Transverse colon (tissue), 4 donors: ENCODE results near the gene NABP1.

Experiments
- EP300 ChIP-seq: sonication (generic); formaldehyde crosslinking; IDR thresholded peaks from one replicate; pipeline ENCODE4 v1.6.1; 2017; ENCODE audit warnings: antibody characterized with exemption, low read depth
- POLR2AphosphoS5 ChIP-seq, 3 donors: sonication (generic); formaldehyde crosslinking; IDR thresholded peaks; one replicate each; pipeline ENCODE4 v1.6.1; 2016; ENCODE audit warnings: antibody characterized with exemption in 3 of 3
- TF ChIP-seq, protein P1 (sequence below), 5 experiments: fragments of 200-600 bp in 3 of 5; fragments of 450-650 bp in 2 of 5; sonication (generic) in 3 of 5; IDR thresholded peaks; 1 replicate in 2 of 5; 2 replicates in 3 of 5; pipeline ENCODE4 v1.5.1; 2016 to 2017; ENCODE audit warnings: antibody characterized with exemption in 5 of 5, inconsistent platforms in 3 of 5, mild to moderate bottlenecking in 2 of 5, moderate library complexity in 1 of 5

DNA sequence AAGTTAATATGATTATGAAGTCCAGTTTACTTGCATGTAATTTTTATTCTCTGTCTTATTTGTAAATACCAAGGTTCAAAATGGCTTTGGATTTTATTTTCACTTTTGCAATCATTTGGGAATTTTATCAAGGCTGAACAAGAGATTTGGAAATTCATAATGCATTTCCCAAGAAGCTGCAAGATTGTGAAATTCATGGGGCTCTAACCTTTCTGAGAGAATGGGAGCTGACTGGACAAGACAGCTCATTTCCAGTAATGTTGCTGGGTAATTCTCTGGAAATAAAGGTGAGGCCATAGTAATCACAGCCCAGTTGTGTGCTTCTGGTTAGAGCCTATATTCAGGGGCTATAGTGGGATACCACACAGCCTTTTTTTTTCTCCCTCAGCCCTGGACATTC lies 21.5 kb upstream of the NABP1 start:
- TF ChIP-seq, protein P1, sequence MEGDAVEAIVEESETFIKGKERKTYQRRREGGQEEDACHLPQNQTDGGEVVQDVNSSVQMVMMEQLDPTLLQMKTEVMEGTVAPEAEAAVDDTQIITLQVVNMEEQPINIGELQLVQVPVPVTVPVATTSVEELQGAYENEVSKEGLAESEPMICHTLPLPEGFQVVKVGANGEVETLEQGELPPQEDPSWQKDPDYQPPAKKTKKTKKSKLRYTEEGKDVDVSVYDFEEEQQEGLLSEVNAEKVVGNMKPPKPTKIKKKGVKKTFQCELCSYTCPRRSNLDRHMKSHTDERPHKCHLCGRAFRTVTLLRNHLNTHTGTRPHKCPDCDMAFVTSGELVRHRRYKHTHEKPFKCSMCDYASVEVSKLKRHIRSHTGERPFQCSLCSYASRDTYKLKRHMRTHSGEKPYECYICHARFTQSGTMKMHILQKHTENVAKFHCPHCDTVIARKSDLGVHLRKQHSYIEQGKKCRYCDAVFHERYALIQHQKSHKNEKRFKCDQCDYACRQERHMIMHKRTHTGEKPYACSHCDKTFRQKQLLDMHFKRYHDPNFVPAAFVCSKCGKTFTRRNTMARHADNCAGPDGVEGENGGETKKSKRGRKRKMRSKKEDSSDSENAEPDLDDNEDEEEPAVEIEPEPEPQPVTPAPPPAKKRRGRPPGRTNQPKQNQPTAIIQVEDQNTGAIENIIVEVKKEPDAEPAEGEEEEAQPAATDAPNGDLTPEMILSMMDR (IDR thresholded peaks at IDR 0.05), result no peak
- TF ChIP-seq POLR2AphosphoS5 (IDR thresholded peaks at IDR 0.05), result no peak
- no peak for TF ChIP-seq EP300
